HG02571 (cell line): ENCODE results near the gene MYOD1.

Experiments
- ATAC-seq: cut with Tn5 transposase; IDR thresholded peaks from one replicate; pipeline ENCODE4 v1.9.1; 2021; ENCODE audit warnings: mild to moderate bottlenecking, moderate library complexity; ENCODE audit not compliant: unreplicated experiment

The MYOD1 gene

DNA sequence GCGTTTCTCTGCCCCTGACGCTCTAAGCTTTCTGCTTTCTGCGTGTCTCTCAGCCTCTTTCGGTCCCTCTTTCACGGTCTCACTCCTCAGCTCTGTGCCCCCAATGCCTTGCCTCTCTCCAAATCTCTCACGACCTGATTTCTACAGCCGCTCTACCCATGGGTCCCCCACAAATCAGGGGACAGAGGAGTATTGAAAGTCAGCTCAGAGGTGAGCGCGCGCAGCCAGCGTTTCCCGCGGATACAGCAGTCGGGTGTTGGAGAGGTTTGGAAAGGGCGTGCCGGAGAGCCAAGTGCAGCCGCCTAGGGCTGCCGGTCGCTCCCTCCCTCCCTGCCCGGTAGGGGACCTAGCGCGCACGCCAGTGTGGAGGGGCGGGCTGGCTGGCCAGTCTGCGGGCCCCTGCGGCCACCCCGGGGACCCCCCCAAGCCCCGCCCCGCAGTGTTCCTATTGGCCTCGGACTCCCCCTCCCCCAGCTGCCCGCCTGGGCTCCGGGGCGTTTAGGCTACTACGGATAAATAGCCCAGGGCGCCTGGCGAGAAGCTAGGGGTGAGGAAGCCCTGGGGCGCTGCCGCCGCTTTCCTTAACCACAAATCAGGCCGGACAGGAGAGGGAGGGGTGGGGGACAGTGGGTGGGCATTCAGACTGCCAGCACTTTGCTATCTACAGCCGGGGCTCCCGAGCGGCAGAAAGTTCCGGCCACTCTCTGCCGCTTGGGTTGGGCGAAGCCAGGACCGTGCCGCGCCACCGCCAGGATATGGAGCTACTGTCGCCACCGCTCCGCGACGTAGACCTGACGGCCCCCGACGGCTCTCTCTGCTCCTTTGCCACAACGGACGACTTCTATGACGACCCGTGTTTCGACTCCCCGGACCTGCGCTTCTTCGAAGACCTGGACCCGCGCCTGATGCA is at the start of gene MYOD1:
TSS of gene MYOD1 (plus strand) at position 544 of the 910 bp plus-strand sequence. CDS start at position 756, 212 bp downstream.
- ATAC-seq, result no peak

DNA sequence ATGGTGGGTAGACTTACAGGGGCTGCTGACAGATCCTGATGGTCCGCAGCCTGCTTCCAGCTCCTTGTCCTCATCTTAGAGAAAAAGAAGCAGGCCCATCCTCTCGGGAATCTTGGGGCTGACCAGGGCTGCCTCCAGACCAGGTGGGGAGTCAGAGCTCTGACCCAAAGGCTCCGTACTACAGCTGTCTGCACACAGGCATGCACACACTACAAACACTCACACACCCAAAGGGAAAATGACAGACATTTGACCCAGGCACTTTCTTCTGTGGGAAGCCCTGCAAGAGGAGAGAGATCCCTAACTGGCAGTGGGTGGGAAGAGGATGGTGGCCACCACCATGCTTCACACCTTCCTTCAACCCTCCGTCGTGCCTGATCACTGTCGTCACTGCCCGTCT is 46.9 kb upstream of the MYOD1 start:
- ATAC-seq, result no peak

- ATAC-seq, result no peak
Measured at GRCh38 chr11:17673951-17674350, 45.4 kb upstream of the MYOD1 start.

DNA sequence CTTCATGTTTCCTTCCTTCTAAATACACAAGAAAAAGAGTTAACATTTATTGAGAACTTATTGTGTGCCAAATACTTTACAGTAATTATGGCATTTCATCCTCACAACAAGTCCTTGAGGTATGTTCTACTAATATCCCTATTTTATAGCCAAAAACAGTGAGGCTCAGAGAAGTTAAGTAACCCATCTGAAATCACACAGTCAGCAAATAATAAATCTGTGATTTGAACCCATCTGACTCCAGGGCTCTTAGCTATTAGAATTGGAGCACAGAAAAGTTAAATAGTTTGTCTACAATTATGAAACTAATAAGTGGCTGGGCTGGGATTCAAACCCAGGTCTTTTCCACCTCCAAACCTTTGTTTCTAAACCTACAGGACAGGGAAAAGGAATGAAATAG is 36.5 kb upstream of the MYOD1 start:
- ATAC-seq, result no peak

DNA sequence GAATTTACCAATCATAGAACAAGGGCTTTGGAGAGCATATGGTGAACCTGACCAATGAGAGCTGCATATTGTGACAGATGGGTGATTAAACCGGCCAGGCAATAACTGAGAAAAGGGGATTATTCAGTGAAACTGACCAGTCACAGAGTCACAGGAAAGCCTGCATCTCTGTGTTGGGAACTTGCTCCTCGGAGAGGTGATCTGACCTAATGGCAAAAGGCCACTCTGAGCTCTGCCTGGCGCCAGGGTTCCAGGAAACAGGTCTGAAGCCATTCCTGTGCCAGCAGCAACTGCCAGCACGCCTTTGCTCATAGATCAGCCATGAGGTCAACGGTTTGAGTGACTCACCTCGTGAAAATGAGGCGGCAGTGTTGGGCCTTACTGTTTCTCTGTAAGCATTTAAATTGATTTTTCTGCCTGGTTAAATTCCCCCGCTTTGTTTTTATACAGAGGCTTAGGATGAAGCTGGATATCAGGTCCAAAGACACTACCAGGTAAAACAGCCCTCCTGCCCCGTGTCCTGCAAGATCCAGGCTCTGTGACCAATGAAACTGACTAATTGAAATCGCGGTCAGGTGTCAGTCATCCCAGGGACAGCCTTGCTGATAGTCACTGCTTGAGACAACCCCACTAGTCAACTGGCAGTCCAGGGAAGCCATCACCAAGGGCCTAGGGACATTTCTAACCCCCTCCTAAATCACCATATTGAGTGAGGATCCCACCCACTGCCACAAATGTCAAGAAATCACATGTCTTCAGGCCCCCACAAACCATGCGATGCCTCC is 35.8 kb upstream of the MYOD1 start:
- no peak for ATAC-seq

- ATAC-seq, result no peak
Measured at GRCh38 chr11:17684550-17684949, 34.8 kb upstream of the MYOD1 start.

GRCh38 chr11:17686231-17686980 is 33.0 kb upstream of the MYOD1 start:
- no peak for ATAC-seq

- ATAC-seq, result no peak
Measured at GRCh38 chr11:17687946-17688670, 31.3 kb upstream of the MYOD1 start.

GRCh38 chr11:17691550-17691949 is 27.8 kb upstream of the MYOD1 start:
- ATAC-seq, result no peak

- no peak for ATAC-seq
Measured at GRCh38 chr11:17691976-17692375, 27.4 kb upstream of the MYOD1 start.

DNA sequence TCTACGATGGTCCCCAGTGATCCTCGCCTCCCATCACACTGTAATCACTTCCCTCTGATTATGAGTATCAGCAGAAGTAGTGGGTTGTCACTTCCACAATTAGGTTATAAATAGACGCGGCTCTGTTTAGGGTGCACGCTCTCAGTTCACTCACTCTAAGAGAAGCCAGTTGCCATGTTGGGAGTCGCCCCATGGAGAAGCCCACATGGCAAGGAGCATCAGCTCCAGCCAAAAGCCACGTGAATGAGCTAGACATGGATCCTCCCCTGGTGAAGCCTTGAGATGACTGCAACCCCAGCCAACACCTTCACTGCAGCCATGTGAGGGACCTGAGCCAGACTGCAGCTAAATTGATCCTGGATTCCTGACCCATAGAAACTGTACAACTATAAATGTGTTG is 26.4 kb upstream of the MYOD1 start:
- ATAC-seq, result no peak

DNA sequence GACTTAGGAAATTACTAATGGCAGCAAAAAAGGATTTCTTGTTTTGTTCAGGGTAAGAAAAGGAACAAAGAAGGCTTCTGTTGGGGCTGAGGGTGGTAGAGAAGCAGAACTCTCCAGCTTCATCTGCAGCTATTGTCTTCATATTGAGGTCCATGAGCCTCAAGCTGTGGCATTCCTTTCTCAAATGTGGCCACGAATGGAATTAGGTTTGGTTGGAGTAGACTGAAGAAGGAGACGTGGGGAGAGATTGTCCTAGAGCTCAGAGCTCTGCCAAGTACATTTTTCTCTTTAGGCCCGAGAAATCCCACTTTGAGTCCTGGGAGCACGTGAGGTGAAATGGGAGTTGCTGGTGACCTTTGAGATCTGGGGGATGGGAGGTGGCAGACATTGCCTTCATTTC is 25.8 kb upstream of the MYOD1 start:
- no peak for ATAC-seq

DNA sequence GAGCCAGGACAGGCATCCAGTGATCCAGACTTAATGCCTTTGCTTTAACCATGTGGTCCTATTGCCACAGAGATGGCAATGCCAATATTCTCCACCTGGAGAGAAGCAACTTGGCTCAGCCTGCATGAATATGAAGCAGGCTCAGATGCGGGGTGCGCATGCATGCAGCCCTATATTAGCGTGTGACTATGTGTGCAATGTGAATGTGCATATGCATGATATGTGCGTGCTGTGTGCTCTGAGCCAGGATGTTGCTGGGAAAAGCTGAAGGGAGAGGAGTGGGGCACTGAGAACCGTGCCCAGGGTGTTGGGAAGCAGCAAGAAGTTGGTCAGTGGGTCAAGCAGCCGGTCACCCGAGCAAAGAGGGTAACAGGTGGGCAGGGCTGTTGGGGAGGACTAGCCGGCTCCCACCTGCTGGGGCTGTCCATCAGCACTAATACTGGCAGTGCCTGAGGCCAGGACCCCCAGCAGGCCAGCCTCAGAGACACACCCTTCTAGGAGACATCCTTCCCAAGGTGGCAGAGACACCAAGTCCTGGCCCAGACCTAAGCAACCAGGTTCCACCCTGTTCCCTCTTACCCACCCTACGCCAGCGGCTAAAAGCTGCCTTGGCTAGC is 24.8 kb upstream of the MYOD1 start:
- no peak for ATAC-seq

DNA sequence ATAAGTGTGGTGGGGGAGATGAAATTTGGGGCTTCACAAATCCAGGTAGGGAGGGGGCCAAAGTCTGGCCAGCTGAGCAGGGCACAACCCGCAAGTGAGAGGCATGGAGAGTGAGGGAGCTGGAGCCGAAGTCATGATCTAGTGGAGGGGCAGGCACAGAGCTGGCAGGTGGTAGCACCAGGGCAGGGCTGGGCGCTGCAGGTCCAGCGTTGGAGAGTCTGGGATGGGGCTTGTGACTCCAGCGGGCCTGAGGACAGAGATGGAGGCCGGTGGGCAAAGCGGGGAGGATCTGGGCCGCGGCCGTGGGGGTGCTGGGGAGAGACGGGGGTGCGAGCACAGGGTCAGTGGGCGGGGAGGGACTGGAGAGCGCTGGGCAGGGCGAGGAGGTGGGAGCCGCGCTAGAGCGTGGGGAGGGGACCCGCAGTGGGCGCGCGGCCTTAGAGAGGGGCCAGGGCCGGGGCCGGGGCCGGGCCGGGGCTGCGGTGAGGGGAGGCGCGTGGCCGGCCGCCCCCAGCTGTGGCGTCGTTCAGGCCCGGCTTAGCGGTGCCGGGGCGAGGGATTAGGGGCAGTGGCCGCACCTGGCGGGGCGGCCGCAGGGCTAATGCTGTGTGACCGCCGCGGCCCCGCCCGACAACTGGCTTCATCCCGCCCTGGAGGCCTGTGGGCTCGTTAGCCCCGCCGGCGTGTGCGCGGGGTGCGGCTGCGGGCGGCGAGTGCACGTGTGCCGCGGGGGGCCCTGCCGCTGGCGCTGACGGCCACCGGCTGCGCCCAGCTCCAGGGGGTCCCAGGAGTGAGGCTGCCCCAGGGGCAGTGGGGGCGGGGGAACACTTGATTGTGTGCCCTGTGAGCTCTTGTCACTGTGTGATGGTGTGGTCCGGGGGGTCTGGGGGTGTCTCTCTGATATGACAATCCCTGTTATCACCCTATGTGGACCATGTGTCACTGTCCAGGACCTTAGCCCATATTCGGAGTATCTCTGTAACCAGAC is 23.6 kb upstream of the MYOD1 start:
- no peak for ATAC-seq

- no peak for ATAC-seq
Measured at GRCh38 chr11:17696741-17697140, 22.6 kb upstream of the MYOD1 start.

DNA sequence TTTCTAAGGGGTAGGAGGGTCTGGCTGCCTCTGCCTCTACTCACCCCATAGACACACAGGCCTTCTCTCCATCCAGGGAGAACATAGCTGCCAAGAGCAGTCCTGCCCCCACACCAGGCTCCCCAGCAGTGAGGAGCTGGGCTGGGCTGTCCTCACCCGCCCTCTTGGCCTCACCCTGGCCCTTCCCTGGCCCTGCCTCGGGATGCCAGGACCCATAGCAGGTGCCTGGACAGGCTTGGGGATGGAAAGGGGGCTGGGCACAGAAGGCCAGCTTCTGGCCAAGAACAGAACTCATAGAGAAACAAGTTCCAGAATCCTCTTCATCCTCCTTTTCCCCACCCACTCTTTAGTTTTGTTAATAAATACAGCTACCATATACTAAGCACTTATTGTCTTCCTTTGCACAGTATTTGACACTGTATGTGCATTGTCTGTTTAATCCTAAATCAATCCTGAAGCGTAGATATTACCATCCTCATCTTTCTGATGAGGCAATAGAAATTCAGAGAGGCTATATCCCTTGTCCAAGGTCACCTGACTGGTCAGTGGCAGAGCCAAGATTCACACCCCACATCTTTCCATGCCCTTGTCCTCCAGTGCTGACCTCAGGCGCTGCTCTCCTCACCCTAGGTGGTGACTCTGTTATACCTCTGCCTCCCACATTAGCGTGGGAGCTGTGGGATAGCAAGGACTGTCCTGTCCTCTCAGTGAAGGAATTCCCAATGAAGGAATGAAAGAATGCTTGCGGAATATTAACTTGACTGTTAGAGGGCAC is 22.0 kb upstream of the MYOD1 start:
- no peak for ATAC-seq

DNA sequence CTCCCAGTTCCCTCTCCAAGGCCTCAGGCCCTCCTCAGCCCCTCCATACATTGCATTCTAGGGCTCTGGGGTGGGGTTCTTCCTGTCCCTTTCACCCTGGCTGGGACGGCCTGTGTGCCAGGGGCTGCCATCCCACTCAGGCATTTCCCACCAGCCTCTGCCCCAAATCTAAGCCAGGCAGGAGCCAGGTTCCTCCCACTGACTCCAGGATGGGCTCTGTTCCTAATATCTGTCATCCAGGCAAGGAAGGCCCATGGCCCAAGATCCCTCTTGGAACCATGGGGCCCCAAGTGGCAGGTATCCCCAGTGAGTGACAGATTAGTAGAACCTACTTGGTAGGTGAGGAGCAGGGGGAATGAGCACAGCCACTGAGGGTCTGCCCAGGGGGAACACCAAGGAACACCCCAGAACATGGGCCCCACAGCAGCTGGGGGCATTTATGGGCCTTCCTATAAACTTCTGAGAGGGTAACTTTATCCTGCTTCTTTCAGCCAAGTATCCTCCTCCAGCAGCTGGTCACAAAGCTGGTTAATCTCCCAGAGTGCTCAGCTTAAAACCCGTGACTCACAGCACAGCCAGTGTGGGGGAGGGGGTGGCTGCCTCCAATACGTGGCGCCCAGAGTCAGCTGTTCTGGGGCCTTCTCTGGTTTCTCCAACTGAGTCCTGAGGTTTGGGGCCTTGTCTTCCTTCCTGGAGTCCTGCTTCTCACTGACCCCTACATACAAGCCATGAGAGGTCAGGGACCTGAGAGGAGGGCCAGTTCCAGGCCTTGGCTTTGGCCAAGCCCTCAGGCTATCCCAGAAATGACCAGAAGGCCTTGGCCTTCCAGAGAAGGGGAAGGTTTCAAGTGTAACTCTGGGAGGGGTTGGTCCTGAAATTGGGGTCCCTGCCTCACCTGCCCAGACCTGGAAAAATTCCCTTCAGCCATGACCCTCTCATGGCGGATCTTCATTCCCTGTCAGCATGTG is 19.9 kb upstream of the MYOD1 start:
- no peak for ATAC-seq
